Measurements from ENCODE around the gene RXFP4. TPM values are rescaled to one million over a fixed set of nuclear protein-coding genes. Genes with fewer than 3 reads are reported as not detected.
"Not testable (repeated sequence)": the region's sequence is repeated elsewhere in the genome, so short reads cannot be mapped to it uniquely, and the experiment has no call there.

Gene RXFP4
- total RNA-seq, 2 donors from 2014 or later, result not detected

GRCh38 chr1:155911156-155912055 is 30.0 kb upstream of the RXFP4 start, which contains the start of gene RIT1:
Gene RIT1, minus strand, starts transcription at chr1:155911349. Its CDS starts 588 bp downstream, at chr1:155910761.
- peak; percentile 98 for ATAC-seq
- H3K27me3 Mint-ChIP-seq, result no peaks in the 10 kb centered on the region
- H3K9me3 ChIP-seq (ENCODE audit: control insufficient read depth, low read length, poor library complexity, severe bottlenecking), result no peaks in the 10 kb centered on the region
- peaks cover 20% of the 10 kb centered on the region for H3K4me1 Mint-ChIP-seq
- H3K27ac Mint-ChIP-seq, result peak within 1 kb of the TSS; percentile 95
- DNase-seq, result peak; percentile 70 to 85 (median 84)
- peak within 1 kb of the TSS; percentile 99 for H3K4me3 Mint-ChIP-seq
- peaks cover 4% of the 10 kb centered on the region for H3K36me3 Mint-ChIP-seq (ENCODE audit: low read depth)

DNA sequence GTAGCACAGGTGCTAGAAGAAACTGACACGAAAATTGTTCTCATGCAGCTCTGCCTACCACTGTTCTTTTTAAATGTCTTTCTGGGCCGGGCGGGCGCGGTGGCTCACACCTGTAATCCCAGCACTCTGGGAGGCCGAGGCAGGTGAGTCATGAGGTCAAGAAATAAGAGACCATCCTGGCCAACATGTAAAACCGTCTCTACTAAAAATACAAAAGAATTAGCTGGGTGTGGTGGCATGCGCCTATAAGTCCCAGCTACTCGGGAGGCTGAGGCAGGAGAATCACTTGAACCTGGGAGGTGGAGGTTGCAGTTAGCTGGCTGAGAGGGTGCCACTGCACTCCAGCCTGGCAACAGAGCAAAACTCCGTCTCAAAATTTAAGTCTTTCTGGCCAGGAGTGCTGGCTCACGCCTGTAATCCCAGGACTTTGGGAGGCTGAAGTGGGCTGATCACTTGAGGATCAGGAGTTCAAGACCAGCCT is 29.3 kb upstream of the RXFP4 start:
- H3K4me1 Mint-ChIP-seq, result peaks cover 20% of the 10 kb centered on the region
- no peaks in the 10 kb centered on the region for H3K27me3 Mint-ChIP-seq
- no peaks in the 10 kb centered on the region for H3K9me3 ChIP-seq (ENCODE audit: control insufficient read depth, low read length, poor library complexity, severe bottlenecking)
- peaks cover 5% of the 10 kb centered on the region for H3K36me3 Mint-ChIP-seq (ENCODE audit: low read depth)
- H3K4me3 Mint-ChIP-seq, result peak overlapping the region; percentile 99
- ATAC-seq (no peak), DNase-seq (no peak)
- H3K27ac Mint-ChIP-seq, result peak overlapping the region; percentile 95

GRCh38 chr1:155913969-155914757 is 27.3 kb upstream of the RXFP4 start:
- ATAC-seq (no peak), DNase-seq (no peak)
- no peaks in the 10 kb centered on the region for H3K9me3 ChIP-seq (ENCODE audit: control insufficient read depth, low read length, poor library complexity, severe bottlenecking)
- H3K4me1 Mint-ChIP-seq, result peaks cover 18% of the 10 kb centered on the region
- no peaks in the 10 kb centered on the region for H3K27me3 Mint-ChIP-seq
- H3K4me3 Mint-ChIP-seq, result no peak overlapping the region
- H3K27ac Mint-ChIP-seq, result no peak overlapping the region
- H3K36me3 Mint-ChIP-seq (ENCODE audit: low read depth), result peaks cover 10% of the 10 kb centered on the region

DNA sequence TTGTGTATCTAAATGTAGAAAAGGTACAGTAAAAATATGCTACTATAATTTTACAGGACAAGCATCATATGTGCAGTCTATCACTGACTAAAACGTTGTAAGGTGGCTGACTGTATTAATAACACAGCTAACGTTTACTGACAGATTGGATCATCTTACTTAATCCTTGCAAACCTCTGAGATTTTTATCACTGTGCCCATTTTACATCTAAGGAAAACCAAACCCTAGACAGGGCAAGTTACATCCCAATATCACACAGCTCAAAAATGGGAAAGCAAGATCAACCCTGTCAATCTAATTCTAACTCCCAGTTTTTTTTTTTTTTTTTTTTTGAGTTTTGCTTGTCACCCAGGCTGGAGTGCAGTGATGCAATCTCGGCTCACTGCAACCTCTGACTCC is 22.8 kb upstream of the RXFP4 start:
- H3K9me3 ChIP-seq (ENCODE audit: control insufficient read depth, low read length, poor library complexity, severe bottlenecking), result no peaks in the 10 kb centered on the region
- no peak for ATAC-seq
- H3K27me3 Mint-ChIP-seq, result no peaks in the 10 kb centered on the region
- H3K27ac Mint-ChIP-seq, result no peak overlapping the region
- H3K4me1 Mint-ChIP-seq, result no peaks in the 10 kb centered on the region
- H3K4me3 Mint-ChIP-seq, result no peak overlapping the region
- DNase-seq, result no peak
- H3K36me3 Mint-ChIP-seq (ENCODE audit: low read depth), result peaks cover 14% of the 10 kb centered on the region

DNA sequence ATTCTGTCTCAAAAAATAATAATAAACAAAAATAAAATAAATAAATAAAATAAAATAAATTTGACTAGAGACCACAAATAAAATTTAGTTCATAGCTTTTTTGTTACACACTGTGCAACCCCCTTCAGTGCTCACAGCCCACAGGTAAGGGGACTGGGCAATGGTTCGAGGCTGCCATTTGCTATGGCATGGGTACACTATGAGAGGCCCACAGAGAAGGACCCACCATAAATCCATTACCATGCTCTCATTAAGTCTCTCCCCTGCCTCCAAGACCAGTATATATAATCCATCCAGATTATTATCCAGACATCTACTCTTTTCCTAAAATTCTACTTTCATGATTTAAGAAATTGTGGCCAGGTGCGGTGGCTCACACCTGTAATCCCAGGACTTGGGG is 21.6 kb upstream of the RXFP4 start:
- no peak for DNase-seq
- no peak overlapping the region for H3K27ac Mint-ChIP-seq
- H3K4me1 Mint-ChIP-seq, result no peaks in the 10 kb centered on the region
- no peak overlapping the region for H3K4me3 Mint-ChIP-seq
- no peaks in the 10 kb centered on the region for H3K9me3 ChIP-seq (ENCODE audit: control insufficient read depth, low read length, poor library complexity, severe bottlenecking)
- no peak for ATAC-seq
- H3K36me3 Mint-ChIP-seq (ENCODE audit: low read depth), result peaks cover 12% of the 10 kb centered on the region
- no peaks in the 10 kb centered on the region for H3K27me3 Mint-ChIP-seq

GRCh38 chr1:155920717-155921116 is 20.7 kb upstream of the RXFP4 start:
- Mint-ChIP-seq H3K4me3 (no peak overlapping the region), H3K27me3 (no peaks in the 10 kb centered on the region), H3K27ac (no peak overlapping the region), H3K4me1 (no peaks in the 10 kb centered on the region), H3K36me3 (ENCODE audit: low read depth) (peaks cover 12% of the 10 kb centered on the region)
- ATAC-seq (no peak), DNase-seq (no peak)
- no peaks in the 10 kb centered on the region for H3K9me3 ChIP-seq (ENCODE audit: control insufficient read depth, low read length, poor library complexity, severe bottlenecking)

DNA sequence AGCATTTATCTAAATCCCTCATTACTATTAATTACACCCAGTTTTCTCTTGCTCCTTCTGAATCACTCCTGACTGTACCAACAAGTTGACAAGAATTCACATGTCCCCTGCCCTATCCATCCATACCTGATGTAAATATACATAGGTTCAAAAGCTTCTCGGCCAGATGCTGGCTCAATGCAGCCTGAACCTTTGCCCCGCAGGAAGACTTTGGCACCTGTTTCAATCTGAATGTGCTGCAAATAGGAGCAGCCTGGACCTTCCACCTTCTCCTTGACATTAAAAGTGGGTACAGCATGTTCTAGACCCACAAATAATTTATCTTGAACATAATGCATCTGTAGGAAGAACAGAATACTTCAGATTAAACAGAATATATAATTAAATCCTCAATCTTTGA is 15.9 kb upstream of the RXFP4 start:
- no peak for ATAC-seq
- peaks cover 7% of the 10 kb centered on the region for H3K4me1 Mint-ChIP-seq
- H3K27ac Mint-ChIP-seq, result peak overlapping the region; percentile 39
- H3K9me3 ChIP-seq (ENCODE audit: control insufficient read depth, low read length, poor library complexity, severe bottlenecking), result no peaks in the 10 kb centered on the region
- DNase-seq, result no peak
- peaks cover 9% of the 10 kb centered on the region for H3K36me3 Mint-ChIP-seq (ENCODE audit: low read depth)
- H3K4me3 Mint-ChIP-seq, result no peak overlapping the region
- H3K27me3 Mint-ChIP-seq, result no peaks in the 10 kb centered on the region

DNA sequence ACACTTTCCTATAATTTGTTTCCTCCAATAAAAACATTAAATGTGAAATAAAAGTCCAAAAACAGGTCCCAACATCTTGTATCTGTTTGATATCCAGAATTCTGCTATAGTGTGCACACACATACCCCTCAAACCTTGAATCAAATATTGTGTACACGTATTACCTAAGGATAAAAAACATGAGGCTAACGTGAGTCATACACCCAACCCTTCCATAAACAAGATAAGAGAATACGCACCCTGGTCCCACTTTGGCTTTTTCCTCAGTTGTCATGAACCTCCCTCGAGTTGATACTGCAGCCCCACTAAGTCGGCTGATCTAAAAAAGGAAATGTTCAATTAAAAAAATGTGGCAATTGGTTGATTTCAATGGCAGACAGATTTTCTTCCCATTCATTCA is 12.4 kb upstream of the RXFP4 start:
- Mint-ChIP-seq H3K27me3 (no peaks in the 10 kb centered on the region), H3K4me1 (peaks cover 13% of the 10 kb centered on the region), H3K27ac (peak overlapping the region; percentile 54), H3K36me3 (ENCODE audit: low read depth) (peaks cover 4% of the 10 kb centered on the region), H3K4me3 (no peak overlapping the region)
- H3K9me3 ChIP-seq (ENCODE audit: control insufficient read depth, low read length, poor library complexity, severe bottlenecking), result no peaks in the 10 kb centered on the region
- DNase-seq (no peak), ATAC-seq (no peak)

- H3K4me1 Mint-ChIP-seq, result peaks cover 13% of the 10 kb centered on the region
- ATAC-seq; H3K4me3 Mint-ChIP-seq; H3K9me3 ChIP-seq (ENCODE audit: control insufficient read depth, low read length, poor library complexity, severe bottlenecking); H3K27ac Mint-ChIP-seq; H3K27me3 Mint-ChIP-seq; H3K36me3 Mint-ChIP-seq (ENCODE audit: low read depth); DNase-seq: not testable (repeated sequence)
Measured at GRCh38 chr1:155930725-155931124, 10.7 kb upstream of the RXFP4 start.

- Mint-ChIP-seq H3K27ac (no peak overlapping the region), H3K27me3 (no peaks in the 10 kb centered on the region), H3K4me3 (peak overlapping the region; percentile 43), H3K36me3 (ENCODE audit: low read depth) (peaks cover 4% of the 10 kb centered on the region), H3K4me1 (peaks cover 13% of the 10 kb centered on the region)
- DNase-seq (no peak), ATAC-seq (no peak)
- no peaks in the 10 kb centered on the region for H3K9me3 ChIP-seq (ENCODE audit: control insufficient read depth, low read length, poor library complexity, severe bottlenecking)
Measured at GRCh38 chr1:155931332-155932038, 10.0 kb upstream of the RXFP4 start.

- Mint-ChIP-seq H3K4me3 (no peak overlapping the region), H3K4me1 (peaks cover 13% of the 10 kb centered on the region), H3K27me3 (no peaks in the 10 kb centered on the region), H3K27ac (no peak overlapping the region), H3K36me3 (ENCODE audit: low read depth) (no peaks in the 10 kb centered on the region)
- no peak for ATAC-seq
- H3K9me3 ChIP-seq (ENCODE audit: control insufficient read depth, low read length, poor library complexity, severe bottlenecking), result no peaks in the 10 kb centered on the region
- no peak for DNase-seq
Measured at GRCh38 chr1:155932081-155932480, 9.4 kb upstream of the RXFP4 start.

- DNase-seq, result no peak
- no peak overlapping the region for H3K4me3 Mint-ChIP-seq
- no peaks in the 10 kb centered on the region for H3K27me3 Mint-ChIP-seq
- peaks cover 13% of the 10 kb centered on the region for H3K4me1 Mint-ChIP-seq
- no peak overlapping the region for H3K27ac Mint-ChIP-seq
- no peak for ATAC-seq
- no peaks in the 10 kb centered on the region for H3K36me3 Mint-ChIP-seq (ENCODE audit: low read depth)
- H3K9me3 ChIP-seq (ENCODE audit: control insufficient read depth, low read length, poor library complexity, severe bottlenecking), result no peaks in the 10 kb centered on the region
Measured at GRCh38 chr1:155932487-155932886, 9.0 kb upstream of the RXFP4 start.

DNA sequence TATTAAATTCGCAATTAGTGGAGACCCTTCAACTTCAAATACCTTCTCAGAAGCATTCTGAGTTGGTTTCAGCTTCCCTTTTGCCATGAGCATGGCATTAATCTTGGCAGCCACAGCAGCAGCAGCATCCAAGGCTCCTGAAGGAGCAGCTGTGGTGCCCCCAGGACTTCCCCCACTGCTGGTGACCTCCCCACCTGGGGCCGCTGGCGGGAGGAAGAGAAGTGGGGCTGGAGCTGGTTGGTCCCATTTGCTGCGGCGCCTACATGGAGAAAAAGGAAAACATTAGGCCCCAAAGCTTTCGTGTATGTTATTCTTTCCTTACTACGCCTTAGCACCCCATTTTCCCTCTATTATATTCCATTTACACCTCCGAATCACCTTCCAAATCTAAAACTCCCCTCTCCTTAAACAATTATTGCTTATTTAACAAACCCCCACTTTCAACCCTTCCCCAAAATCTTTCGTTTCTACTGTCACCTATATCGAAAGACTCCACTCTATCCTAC is 7.8 kb upstream of the RXFP4 start:
- Mint-ChIP-seq H3K4me1 (peaks cover 16% of the 10 kb centered on the region), H3K36me3 (ENCODE audit: low read depth) (no peaks in the 10 kb centered on the region), H3K4me3 (no peak overlapping the region), H3K27me3 (no peaks in the 10 kb centered on the region), H3K27ac (no peak overlapping the region)
- H3K9me3 ChIP-seq (ENCODE audit: control insufficient read depth, low read length, poor library complexity, severe bottlenecking), result no peaks in the 10 kb centered on the region
- DNase-seq (no peak), ATAC-seq (no peak)

Data from T-helper 17 cell (primary cell).